ENCODE data around the gene RASSF1. TPM values are rescaled to one million over a fixed set of nuclear protein-coding genes. Genes with fewer than 3 reads are reported as not detected.

RASSF1 gene
- total and polyA plus RNA-seq, 2 of the 13 experiments (the other 11 are each of a cell fraction or from before 2014, with no cell fraction given), result 10.2 to 27.5 TPM

GRCh38 chr3:50299638-50299928 is 41.1 kb downstream of the RASSF1 start (continued):
- TF ChIP-seq FOXP4 (CRISPR knock-in tag; IDR thresholded peaks at IDR 0.05) (peak; percentile 50), KDM2A (CRISPR knock-in tag; IDR thresholded peaks at IDR 0.05; ENCODE audit: borderline replicate concordance, low read depth) (no peak), NR2F6 (IDR thresholded peaks at IDR 0.05) (no peak), NR2F6 (CRISPR knock-in tag; IDR thresholded peaks at IDR 0.05) (no peak), GATAD1 (CRISPR knock-in tag; IDR thresholded peaks at IDR 0.05) (no peak), GMEB1 (CRISPR knock-in tag; IDR thresholded peaks at IDR 0.05; ENCODE audit: borderline replicate concordance) (no peak), HOMEZ (CRISPR knock-in tag; IDR thresholded peaks at IDR 0.05; ENCODE audit: low read depth) (no peak; the same call in 1 of the 2 replicates), ZNF552 (CRISPR knock-in tag; IDR thresholded peaks at IDR 0.05; ENCODE audit: borderline replicate concordance) (no peak), TIGD3 (CRISPR knock-in tag; IDR thresholded peaks at IDR 0.05; ENCODE audit: borderline replicate concordance) (no peak), GFI1 (CRISPR knock-in tag; IDR thresholded peaks at IDR 0.05; ENCODE audit: borderline replicate concordance) (peak; percentile 47; the same call in 1 of the 2 replicates), SALL2 (CRISPR knock-in tag; IDR thresholded peaks at IDR 0.05) (no peak), ZNF260 (CRISPR knock-in tag; IDR thresholded peaks at IDR 0.05; ENCODE audit: borderline replicate concordance, low read depth) (no peak), SNAPC5 (CRISPR knock-in tag; IDR thresholded peaks at IDR 0.05; ENCODE audit: borderline replicate concordance) (peak; percentile 56; the same call in 1 of the 2 replicates), HBP1 (CRISPR knock-in tag; IDR thresholded peaks at IDR 0.05; ENCODE audit: low read depth) (no peak), ZNF761 (CRISPR knock-in tag; conservative IDR thresholded peaks at IDR 0.05) (0 out of 2 replicates have a peak, but pooled peaks have one; percentile 17), ZNF512 (CRISPR knock-in tag; IDR thresholded peaks at IDR 0.05) (no peak), ZMYM3 (CRISPR knock-in tag; IDR thresholded peaks at IDR 0.05) (no peak; the same call in 1 of the 2 replicates), AGO1 (IDR thresholded peaks at IDR 0.05; ENCODE audit: low read depth, low read length, poor library complexity, severe bottlenecking) (no peak), ZNF580 (CRISPR knock-in tag; IDR thresholded peaks at IDR 0.05; ENCODE audit: borderline replicate concordance, low read depth) (no peak)
